ACHN (cell line): ENCODE data around the gene LAMA3.

Source experiments
- DNase-seq: peaks from one replicate; pipeline ENCODE4 v3.0.0-alpha.2; 2015
- in situ Hi-C: cut with HindIII; loops from 2 replicates; pipeline ENCODE4 v1.10.0; 2017; ENCODE audit warnings: low sequenced_read_pairs, low pct_ligation_motif_present, low pct_unique_long_range_greater_than_20kb

LAMA3 gene

GRCh38 chr18:23851470-23852002 is 162.3 kb downstream of the LAMA3 start:
- DNase-seq, result no peak
- in situ Hi-C loops, result no loop called here

- DNase-seq, result no peak
- in situ Hi-C loops, result no loop called here
Measured at GRCh38 chr18:23852236-23853045, 163.2 kb downstream of the LAMA3 start.

- in situ Hi-C loops, result no loop called here
- no peak for DNase-seq
Measured at GRCh38 chr18:23853448-23854195, 164.4 kb downstream of the LAMA3 start.

- in situ Hi-C loops, result no loop called here
- DNase-seq, result no peak
Measured at GRCh38 chr18:23855721-23856120, 166.5 kb downstream of the LAMA3 start.

GRCh38 chr18:23856466-23857163 is 167.4 kb downstream of the LAMA3 start:
- in situ Hi-C loops, result no loop called here
- DNase-seq, result no peak

GRCh38 chr18:23857164-23857552 is 167.9 kb downstream of the LAMA3 start:
- in situ Hi-C loops, result no loop called here

GRCh38 chr18:23857756-23858155 is 168.5 kb downstream of the LAMA3 start:
- DNase-seq, result no peak
- in situ Hi-C loops, result no loop called here

More at GRCh38 chr18:23857164-23857552, 167.9 kb downstream of the LAMA3 start:
- no peak for DNase-seq

- no peak for DNase-seq
- in situ Hi-C loops, result no loop called here
Measured at GRCh38 chr18:23859466-23860336, 170.4 kb downstream of the LAMA3 start.

GRCh38 chr18:23861326-23861725 is 172.1 kb downstream of the LAMA3 start:
- in situ Hi-C loops, result no loop called here

GRCh38 chr18:23861805-23862470 is 172.7 kb downstream of the LAMA3 start:
- in situ Hi-C loops, result no loop called here
- no peak for DNase-seq

More at GRCh38 chr18:23861326-23861725, 172.1 kb downstream of the LAMA3 start:
- DNase-seq, result no peak

GRCh38 chr18:23864624-23865023 is 175.4 kb downstream of the LAMA3 start:
- DNase-seq, result no peak
- in situ Hi-C loops, result no loop called here

GRCh38 chr18:23867006-23867405 is 177.8 kb downstream of the LAMA3 start:
- in situ Hi-C loops, result no loop called here
- DNase-seq, result no peak

GRCh38 chr18:23868136-23868785 is 179.0 kb downstream of the LAMA3 start:
- peak; percentile 8 for DNase-seq
- in situ Hi-C loops, result no loop called here

- DNase-seq, result no peak
- in situ Hi-C loops, result no loop called here
Measured at GRCh38 chr18:23870676-23871380, 181.6 kb downstream of the LAMA3 start.

- in situ Hi-C loops, result no loop called here
Measured at GRCh38 chr18:23871410-23871809, 182.2 kb downstream of the LAMA3 start.

GRCh38 chr18:23872701-23873550 is 183.7 kb downstream of the LAMA3 start:
- DNase-seq, result no peak
- in situ Hi-C loops, result no loop called here

More at GRCh38 chr18:23871410-23871809, 182.2 kb downstream of the LAMA3 start:
- DNase-seq, result no peak
